Activated naive CD8-positive, alpha-beta T cell treated with anti-CD3 and anti-CD28 coated beads for 36 hours (primary cell): ENCODE measurements around the gene ABCA13. TPM values are rescaled to one million over a fixed set of nuclear protein-coding genes. Genes with fewer than 3 reads are reported as not detected.

ENCODE experiments used
- DNase-seq: peaks from one replicate; pipeline ENCODE4 v3.0.0; 2021
- H3K27ac Mint-ChIP-seq: one replicate; pipeline ENCODE4 v1.8.0; 2022; ENCODE audit warnings: mild to moderate bottlenecking, moderate library complexity, mixed read lengths
- H3K27me3 Mint-ChIP-seq: one replicate; pipeline ENCODE4 v1.8.0; 2022; ENCODE audit warnings: mild to moderate bottlenecking, mixed read lengths
- H3K36me3 Mint-ChIP-seq: one replicate; pipeline ENCODE4 v1.8.0; 2021; ENCODE audit warnings: mild to moderate bottlenecking, mixed read lengths
- H3K4me1 Mint-ChIP-seq: one replicate; pipeline ENCODE4 v1.8.0; 2021; ENCODE audit warnings: mixed read lengths
- H3K4me3 Mint-ChIP-seq: one replicate; pipeline ENCODE4 v1.8.0; 2022; ENCODE audit warnings: mild to moderate bottlenecking, moderate library complexity, mixed read lengths
- H3K9me3 Mint-ChIP-seq: one replicate; pipeline ENCODE4 v1.8.0; 2022; ENCODE audit warnings: mixed read lengths
- total RNA-seq, 2 experiments: library from RNA; stranded (reverse); gene quantifications; one replicate each; pipeline ENCODE4 v1.2.3, GENCODE V29; 2021

ABCA13 gene
- total RNA-seq, 2 experiments from 2014 or later: 0.04 TPM

DNA sequence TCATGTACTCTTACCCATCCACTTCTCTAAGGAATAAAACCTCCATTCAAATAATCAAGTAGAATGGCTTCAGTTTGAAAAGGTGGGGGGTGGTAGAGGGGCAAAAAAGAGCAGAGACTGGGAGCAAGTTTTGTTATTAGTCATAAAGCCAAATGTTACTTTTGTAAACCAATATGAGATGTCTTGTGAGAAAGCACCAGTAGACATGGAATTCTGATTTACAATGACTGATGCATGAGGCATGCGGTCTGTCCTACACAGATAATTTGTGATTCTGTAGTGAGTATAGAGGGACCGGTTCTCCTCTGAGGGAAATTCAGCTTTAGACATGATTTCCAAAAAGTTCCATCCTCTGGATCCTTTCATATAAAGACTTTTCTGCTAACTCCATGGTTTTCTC lies 12.9 kb upstream of the ABCA13 start:
- no peak overlapping the region for H3K27ac Mint-ChIP-seq
- H3K9me3 Mint-ChIP-seq: peaks cover 7% of the 10 kb centered on the region
- no peak overlapping the region for H3K4me3 Mint-ChIP-seq
- H3K27me3 Mint-ChIP-seq: peaks cover 38% of the 10 kb centered on the region
- DNase-seq: no peak
- H3K36me3 Mint-ChIP-seq: no peaks in the 10 kb centered on the region
- H3K4me1 Mint-ChIP-seq: peaks cover 8% of the 10 kb centered on the region

DNA sequence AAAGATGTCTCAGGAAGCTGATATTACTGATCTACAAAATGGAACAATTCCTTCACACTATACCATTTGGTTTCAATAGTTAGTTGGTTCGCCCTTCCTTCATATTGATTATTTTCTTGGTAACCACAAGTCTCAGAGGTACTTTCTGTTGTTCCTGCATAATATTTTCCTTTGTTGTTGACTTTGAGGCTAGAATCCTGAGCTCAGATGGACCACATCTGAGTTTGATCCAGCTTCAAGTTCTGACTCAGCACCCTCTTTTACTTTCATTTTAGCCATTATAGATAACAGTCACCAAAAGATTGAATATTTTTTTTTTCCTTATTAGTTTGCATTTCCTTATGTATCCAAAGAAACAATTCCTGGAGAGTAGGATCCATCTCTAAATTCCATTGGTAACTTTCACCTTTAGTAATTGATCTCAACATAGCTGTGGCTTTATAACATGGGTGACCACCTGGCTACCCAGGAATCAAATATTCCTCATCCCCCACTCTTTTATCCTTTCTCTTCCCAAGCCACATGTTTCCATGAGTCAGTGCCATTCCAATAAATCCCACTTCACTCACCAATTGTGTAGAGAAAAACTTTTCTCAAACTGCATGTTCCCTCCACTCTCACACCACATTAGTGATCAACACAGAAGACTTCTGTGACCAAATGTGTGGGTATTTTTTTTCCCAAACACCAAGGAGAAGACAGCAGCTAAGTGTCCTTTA lies 9.7 kb upstream of the ABCA13 start:
- Mint-ChIP-seq H3K4me3 (no peak overlapping the region), H3K27me3 (peaks cover 40% of the 10 kb centered on the region), H3K4me1 (peaks cover 8% of the 10 kb centered on the region), H3K27ac (no peak overlapping the region), H3K9me3 (peaks cover 7% of the 10 kb centered on the region), H3K36me3 (no peaks in the 10 kb centered on the region)
- no peak for DNase-seq

DNA sequence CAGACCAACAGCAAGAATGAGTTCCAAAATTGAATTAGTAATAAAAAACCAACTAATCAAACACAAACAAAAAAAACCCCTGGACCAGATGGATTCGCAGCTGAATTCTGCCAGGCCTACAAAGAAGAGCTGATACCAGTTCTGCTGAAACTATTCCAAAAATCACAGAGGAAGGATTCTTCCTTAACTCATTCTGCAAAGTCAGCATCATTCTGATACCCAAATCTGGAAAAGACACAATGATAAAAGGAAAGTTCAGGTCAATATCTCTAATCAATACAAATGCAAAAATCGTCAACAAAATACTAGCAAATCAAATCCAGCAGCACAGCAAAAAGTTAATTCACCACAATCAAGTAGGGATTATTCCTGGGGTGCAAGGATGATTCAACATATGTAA lies 6.1 kb upstream of the ABCA13 start:
- no peak overlapping the region for H3K4me3 Mint-ChIP-seq
- no peak overlapping the region for H3K27ac Mint-ChIP-seq
- DNase-seq: no peak
- no peaks in the 10 kb centered on the region for H3K36me3 Mint-ChIP-seq
- H3K27me3 Mint-ChIP-seq: peaks cover 29% of the 10 kb centered on the region
- H3K9me3 Mint-ChIP-seq: peaks cover 10% of the 10 kb centered on the region
- peaks cover 8% of the 10 kb centered on the region for H3K4me1 Mint-ChIP-seq

DNA sequence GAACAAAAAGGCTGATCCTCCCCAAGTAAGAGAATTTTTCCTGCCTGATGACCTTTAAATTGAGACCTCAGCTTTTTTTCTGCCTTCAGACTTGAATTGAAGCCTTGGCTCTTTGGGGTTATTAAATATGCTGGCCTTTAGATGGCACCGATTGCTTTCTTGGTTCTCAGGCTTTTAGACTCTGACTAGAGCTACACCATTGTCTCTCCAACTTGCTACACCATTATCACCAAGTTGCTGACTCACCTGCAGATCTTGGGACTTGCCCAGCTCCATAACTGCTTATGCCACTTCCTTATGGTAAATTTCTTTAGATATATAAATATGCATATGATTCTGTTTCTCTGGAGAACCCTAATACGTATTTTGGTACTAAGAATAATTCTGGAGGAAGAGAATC lies 3.1 kb upstream of the ABCA13 start:
- Mint-ChIP-seq H3K4me1 (no peaks in the 10 kb centered on the region), H3K9me3 (peaks cover 5% of the 10 kb centered on the region), H3K36me3 (no peaks in the 10 kb centered on the region), H3K27me3 (peaks cover 23% of the 10 kb centered on the region), H3K27ac (no peak overlapping the region), H3K4me3 (no peak overlapping the region)
- no peak for DNase-seq

DNA sequence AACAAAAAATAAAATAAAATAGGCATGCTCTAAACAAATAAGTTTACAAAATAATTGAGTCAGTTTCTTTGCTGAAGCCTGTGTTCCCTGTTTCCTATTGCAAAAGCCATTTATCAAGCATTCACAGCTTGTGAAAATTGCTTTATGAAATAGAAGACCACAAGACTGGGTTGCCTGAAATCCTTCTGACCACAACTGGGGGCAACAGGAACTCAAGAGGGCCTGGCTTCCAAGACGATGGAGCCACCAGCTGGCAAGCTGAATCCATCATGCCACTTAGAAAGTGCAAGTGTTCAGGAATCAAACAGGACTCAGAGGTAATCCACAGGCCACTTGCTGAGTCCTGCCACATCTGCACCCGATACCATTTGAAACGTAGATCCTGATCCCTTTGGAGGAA lies 752 bp upstream of the ABCA13 start:
- H3K9me3 Mint-ChIP-seq: peaks cover 3% of the 10 kb centered on the region
- H3K4me1 Mint-ChIP-seq: no peaks in the 10 kb centered on the region
- no peaks in the 10 kb centered on the region for H3K36me3 Mint-ChIP-seq
- H3K27me3 Mint-ChIP-seq: peaks cover 21% of the 10 kb centered on the region
- no peak for DNase-seq
- H3K4me3 Mint-ChIP-seq: no peak overlapping the region
- H3K27ac Mint-ChIP-seq: no peak overlapping the region

DNA sequence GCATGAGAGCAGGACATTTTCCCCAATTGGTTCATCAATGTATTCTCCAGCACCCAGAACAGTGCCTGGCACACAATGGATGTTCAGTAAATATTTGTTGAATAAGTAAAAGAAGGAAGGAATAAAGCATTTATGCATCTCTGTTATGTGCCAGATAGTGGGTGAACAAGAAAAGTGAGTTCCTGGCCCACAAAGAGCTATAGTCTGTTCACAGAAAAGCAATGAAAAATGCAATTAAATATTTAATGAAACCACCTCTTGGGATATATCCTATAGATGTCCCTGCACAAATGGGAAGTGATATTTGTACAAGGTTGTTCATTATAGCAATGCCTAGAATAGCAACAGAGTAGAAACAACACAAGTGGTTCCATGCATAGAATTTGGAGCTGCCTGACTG lies 2.1 kb downstream of the ABCA13 start:
- no peak overlapping the region for H3K4me3 Mint-ChIP-seq
- H3K27me3 Mint-ChIP-seq: peaks cover 13% of the 10 kb centered on the region
- no peaks in the 10 kb centered on the region for H3K9me3 Mint-ChIP-seq
- H3K27ac Mint-ChIP-seq: no peak overlapping the region
- DNase-seq: no peak
- H3K4me1 Mint-ChIP-seq: no peaks in the 10 kb centered on the region
- H3K36me3 Mint-ChIP-seq: no peaks in the 10 kb centered on the region

DNA sequence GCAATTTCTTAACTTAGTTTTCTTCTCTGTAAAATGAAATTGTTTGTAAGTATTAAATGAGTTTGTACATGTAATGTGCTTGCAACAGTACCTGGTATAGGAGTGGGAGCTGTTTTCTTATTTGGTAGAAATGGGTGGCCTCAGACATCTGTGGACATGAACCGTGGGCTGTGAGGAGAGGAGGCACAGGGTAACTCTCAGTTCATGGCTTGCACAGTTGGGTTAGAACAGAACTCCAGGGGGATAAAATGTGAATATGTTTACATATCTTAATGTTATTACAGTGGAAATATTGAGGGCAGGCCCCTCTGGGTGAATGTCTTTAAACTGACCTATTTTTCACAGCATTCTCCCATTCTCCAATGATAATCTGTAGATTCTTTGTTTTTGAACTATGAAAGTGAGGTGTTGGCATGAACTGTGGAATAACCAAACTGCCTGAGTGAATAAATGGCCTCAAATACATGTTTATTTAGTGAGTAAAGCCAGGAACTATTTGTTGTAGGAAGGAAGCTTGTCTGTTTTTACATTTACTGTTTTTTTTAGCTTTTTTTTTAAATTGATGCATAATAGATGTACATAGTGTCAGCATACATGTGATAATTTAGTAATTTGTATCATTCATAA lies 2.6 kb downstream of the ABCA13 start:
- Mint-ChIP-seq H3K27ac (no peak overlapping the region), H3K27me3 (peaks cover 13% of the 10 kb centered on the region), H3K9me3 (no peaks in the 10 kb centered on the region), H3K4me1 (no peaks in the 10 kb centered on the region), H3K36me3 (no peaks in the 10 kb centered on the region), H3K4me3 (no peak overlapping the region)
- DNase-seq: no peak

DNA sequence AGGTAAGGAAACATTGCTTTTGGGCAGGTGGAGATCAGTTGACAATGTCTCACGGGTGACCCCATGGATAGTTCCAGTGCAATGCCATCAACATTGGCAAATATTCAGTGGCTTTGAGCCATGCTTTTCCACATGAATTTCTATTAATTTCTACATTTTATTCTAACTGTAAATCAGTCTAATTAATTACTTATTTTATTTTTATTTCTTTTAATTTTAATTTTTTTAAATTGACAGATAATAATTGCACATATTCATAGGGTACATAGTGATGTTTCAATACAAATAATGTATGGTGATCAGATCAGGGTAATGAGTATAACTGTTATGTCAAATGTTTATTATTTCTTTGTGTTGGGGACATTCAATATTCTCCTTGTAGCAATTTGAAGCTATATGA lies 3.8 kb downstream of the ABCA13 start:
- Mint-ChIP-seq H3K36me3 (no peaks in the 10 kb centered on the region), H3K4me1 (no peaks in the 10 kb centered on the region), H3K9me3 (no peaks in the 10 kb centered on the region), H3K27me3 (peaks cover 13% of the 10 kb centered on the region), H3K27ac (no peak overlapping the region), H3K4me3 (no peak overlapping the region)
- DNase-seq: no peak

DNA sequence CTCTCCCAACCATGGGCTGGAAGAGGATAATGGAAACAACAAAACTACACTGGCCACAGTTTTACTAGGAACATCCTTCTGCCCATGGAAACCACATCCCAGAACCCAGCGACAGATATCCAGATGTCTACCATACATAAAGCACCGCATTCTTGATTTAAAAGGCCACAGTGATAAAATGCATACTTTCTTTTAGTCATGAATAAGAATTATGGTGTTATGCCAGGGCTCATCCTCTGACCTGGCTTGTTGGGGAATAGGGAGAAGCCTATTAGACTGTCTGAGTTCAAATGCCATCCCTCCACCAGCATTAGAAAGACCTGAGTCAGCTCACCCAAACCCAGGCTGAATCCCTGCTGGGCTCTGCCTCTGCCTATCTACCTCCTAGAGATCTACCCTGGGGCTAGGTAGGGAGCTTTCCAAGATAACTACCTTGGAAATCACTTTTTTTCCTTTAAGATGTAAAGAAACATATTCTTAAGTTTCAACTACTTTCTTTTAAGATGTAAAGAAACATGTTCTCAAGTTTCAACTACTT lies 5.2 kb downstream of the ABCA13 start:
- no peaks in the 10 kb centered on the region for H3K36me3 Mint-ChIP-seq
- DNase-seq: no peak
- no peak overlapping the region for H3K4me3 Mint-ChIP-seq
- H3K4me1 Mint-ChIP-seq: no peaks in the 10 kb centered on the region
- H3K9me3 Mint-ChIP-seq: no peaks in the 10 kb centered on the region
- H3K27ac Mint-ChIP-seq: no peak overlapping the region
- peaks cover 9% of the 10 kb centered on the region for H3K27me3 Mint-ChIP-seq

DNA sequence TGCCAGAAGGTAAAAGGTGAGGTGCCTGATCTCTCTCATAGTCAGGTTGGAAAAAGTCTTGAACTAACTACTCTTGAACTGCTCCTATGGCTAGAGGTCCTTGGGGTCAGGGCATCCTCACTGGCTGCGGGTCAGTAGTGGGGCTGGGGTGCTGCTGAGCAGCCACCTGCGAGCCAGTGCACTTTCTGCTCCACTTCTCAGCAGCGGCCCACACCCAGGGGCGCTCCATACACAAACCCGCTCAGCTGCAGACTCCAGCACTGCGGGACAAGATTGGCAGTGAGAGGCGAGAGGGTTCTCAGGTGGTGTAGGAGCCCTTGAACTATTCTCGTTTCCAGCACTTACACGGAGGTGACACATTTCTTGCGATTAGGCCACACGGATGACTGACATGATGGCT lies 6.0 kb downstream of the ABCA13 start:
- no peak overlapping the region for H3K27ac Mint-ChIP-seq
- H3K27me3 Mint-ChIP-seq: peaks cover 9% of the 10 kb centered on the region
- DNase-seq: no peak
- no peak overlapping the region for H3K4me3 Mint-ChIP-seq
- H3K9me3 Mint-ChIP-seq: no peaks in the 10 kb centered on the region
- no peaks in the 10 kb centered on the region for H3K36me3 Mint-ChIP-seq
- no peaks in the 10 kb centered on the region for H3K4me1 Mint-ChIP-seq

DNA sequence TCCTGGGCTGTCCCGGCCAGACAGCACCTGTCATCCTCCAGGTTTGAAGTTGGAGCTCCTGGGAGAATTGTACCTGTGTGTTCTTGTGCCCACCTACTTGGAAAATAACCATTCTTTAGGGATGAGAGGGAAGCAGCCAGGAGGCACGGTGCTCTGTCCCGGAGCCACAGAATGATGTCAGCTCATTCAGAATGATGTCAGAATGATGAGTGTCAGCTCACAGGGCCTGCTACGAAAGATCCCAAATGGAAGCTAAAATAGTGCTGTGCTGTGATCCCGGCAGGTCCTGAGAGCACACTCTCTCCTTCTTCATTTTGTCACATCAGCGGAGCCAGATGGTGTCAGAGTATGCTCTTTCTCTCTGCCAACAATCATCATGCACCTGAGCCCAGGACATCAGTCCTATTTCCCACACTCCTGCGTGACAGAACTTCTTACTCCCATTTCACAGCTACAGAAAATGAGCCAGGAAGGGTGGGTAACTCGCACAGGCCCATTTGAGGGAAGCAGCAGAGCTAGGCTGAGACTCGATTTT lies 8.3 kb downstream of the ABCA13 start:
- no peaks in the 10 kb centered on the region for H3K36me3 Mint-ChIP-seq
- H3K4me1 Mint-ChIP-seq: peaks cover 8% of the 10 kb centered on the region

DNA sequence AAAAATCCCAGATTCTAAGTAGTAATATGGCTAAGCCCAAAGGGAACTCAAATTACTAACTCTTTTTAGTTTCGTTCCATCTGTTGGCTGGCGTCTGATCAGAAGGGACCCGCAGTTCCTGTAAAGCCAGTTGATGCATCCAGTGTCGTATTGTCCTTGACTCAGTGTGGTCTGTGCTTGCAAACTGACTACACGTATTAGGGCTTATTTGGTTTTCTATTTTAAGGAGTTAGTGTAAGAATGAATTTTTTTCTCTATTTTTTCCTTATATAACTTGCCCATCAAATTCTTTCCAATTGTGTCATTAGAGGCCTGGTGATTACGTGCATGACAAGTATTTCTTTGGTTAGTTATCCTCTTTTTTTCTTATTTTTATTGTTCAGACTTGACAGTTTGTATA lies 9.7 kb downstream of the ABCA13 start:
- DNase-seq: no peak
- Mint-ChIP-seq H3K4me1 (peaks cover 8% of the 10 kb centered on the region), H3K27ac (no peak overlapping the region), H3K9me3 (no peaks in the 10 kb centered on the region), H3K36me3 (no peaks in the 10 kb centered on the region), H3K27me3 (no peaks in the 10 kb centered on the region), H3K4me3 (no peak overlapping the region)

More for the DNA sequence above, 8.3 kb downstream of the ABCA13 start:
- no peaks in the 10 kb centered on the region for H3K9me3 Mint-ChIP-seq
- H3K4me3 Mint-ChIP-seq: no peak overlapping the region
- no peak for DNase-seq
- H3K27me3 Mint-ChIP-seq: peaks cover 3% of the 10 kb centered on the region
- H3K27ac Mint-ChIP-seq: no peak overlapping the region

DNA sequence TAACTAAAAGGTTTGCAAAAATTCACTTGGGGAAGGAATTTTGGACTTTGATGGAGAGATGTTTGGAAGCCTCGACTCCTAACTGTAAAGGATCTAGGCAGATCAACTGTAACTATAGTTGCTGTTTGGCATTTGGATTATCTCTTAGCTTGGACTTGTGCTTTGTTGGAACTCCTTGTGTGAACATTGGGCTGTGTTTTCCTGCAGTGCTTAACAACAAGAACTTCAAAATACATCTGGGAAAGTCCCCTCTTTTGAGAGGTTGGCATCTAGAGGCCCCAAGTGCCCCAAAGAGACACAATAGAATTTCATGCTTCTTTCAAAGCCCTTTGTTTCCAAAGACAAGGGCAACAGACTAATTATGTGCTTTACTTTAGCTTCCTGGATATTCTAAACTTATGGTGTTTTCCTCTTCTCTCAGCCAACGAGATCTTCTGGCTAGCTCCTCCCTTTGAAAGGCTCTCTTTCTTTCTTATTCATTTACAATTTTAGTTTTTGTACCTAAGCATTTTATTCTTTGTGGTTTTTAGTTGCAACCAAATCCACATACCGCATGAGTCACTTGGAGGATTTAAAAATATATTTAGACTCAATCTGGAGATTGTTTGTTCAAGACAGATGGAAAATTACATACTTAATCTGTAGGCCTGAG lies 11.6 kb downstream of the ABCA13 start:
- no peak overlapping the region for H3K27ac Mint-ChIP-seq
- H3K36me3 Mint-ChIP-seq: no peaks in the 10 kb centered on the region
- no peak for DNase-seq
- peaks cover 8% of the 10 kb centered on the region for H3K4me1 Mint-ChIP-seq
- no peaks in the 10 kb centered on the region for H3K9me3 Mint-ChIP-seq
- no peak overlapping the region for H3K4me3 Mint-ChIP-seq
- H3K27me3 Mint-ChIP-seq: no peaks in the 10 kb centered on the region

DNA sequence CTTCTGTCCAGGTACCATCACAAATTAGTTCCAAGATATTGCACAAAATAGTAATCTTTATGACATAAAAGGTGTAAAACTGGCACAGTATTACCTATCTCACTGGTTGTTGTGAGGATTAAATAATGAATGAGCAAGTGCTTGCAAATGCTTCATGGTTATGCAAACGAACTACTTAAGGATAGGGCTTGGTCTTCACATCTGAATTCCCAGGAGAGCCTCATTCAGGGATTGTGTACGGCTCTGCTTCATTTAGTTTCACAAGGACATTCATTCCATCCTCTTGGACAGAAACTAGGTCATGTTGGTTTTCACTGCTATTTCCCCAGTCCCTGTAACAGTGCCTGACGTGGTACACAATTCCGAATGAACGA lies 12.1 kb downstream of the ABCA13 start:
- Mint-ChIP-seq H3K4me1 (peaks cover 8% of the 10 kb centered on the region), H3K36me3 (no peaks in the 10 kb centered on the region), H3K27ac (no peak overlapping the region), H3K27me3 (no peaks in the 10 kb centered on the region), H3K9me3 (peaks cover 3% of the 10 kb centered on the region), H3K4me3 (no peak overlapping the region)
- no peak for DNase-seq

DNA sequence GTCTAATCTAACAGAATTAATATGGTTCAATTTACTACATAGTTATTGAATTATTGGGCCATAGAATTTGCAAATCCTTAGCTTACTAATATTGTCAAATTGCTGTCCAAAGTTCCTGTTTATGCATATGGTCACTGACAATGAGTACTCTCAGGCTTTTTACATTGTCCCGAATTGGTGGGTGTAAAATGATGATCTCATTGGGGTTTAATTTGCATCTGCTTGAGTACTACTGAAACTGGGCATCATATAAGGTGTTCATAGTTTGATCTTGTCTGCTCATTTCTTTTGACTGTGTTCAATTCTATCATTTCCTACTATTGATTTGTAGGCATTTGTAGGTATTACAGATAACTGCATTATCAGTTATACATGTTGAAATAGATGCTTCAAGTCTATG lies 12.7 kb downstream of the ABCA13 start:
- Mint-ChIP-seq H3K4me3 (no peak overlapping the region), H3K4me1 (peaks cover 8% of the 10 kb centered on the region), H3K36me3 (no peaks in the 10 kb centered on the region), H3K27ac (no peak overlapping the region), H3K9me3 (peaks cover 3% of the 10 kb centered on the region), H3K27me3 (no peaks in the 10 kb centered on the region)
- DNase-seq: no peak
